ENCODE data around the gene SLC38A11.

SLC38A11 gene

DNA sequence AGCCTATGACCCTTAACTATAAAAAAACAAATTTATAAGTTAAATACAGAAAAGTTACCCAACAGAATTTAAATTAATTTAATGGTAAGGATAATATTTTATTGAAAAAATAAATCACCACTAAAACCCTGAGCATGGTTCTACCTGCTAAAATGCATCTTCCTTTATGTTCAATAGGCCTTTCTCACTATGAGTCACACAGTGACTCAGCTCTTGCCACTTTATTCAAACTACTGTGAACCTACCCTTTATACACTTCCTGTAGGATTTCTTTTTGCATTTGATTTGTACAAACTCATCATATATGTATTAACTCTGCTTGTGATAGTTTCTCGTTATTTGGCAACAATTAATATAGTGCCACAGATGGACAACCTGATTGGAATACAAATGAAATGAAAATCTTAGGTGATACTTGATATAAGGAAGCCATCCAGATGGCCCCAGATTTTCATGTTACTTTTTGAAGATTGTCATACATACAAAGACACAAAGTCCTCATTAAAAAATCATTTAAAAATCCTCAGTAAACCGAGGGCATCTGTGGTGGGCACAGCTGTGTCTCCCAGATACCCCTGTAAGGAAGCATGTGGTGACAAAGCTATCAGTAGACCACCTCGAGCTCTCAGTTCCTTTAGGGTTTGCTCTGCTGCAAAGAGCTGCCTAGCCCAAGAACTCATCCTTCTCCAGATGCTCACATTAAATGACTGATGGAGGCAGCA lies 58.5 kb downstream of the SLC38A11 start:
- Histone ChIP-seq H3K9me3 (ENCODE audit: control insufficient read depth, insufficient read depth, low read length) (no peaks in the 10 kb centered on the region), H3K4me3 (ENCODE audit: low read depth, low read length) (no peak overlapping the region), H3K9ac (ENCODE audit: low read depth, low read length) (no peak overlapping the region), H3K27me3 (ENCODE audit: control insufficient read depth, insufficient read depth, low read length) (no peaks in the 10 kb centered on the region), H3K36me3 (ENCODE audit: control insufficient read depth, insufficient read depth, low read length) (no peaks in the 10 kb centered on the region), H3K4me1 (ENCODE audit: control insufficient read depth, insufficient read depth, low read length) (peaks cover 27% of the 10 kb centered on the region), H3K27ac (ENCODE audit: low read depth, low read length) (no peak overlapping the region)

- no peaks in the 10 kb centered on the region for H3K27me3 ChIP-seq (ENCODE audit: control insufficient read depth, insufficient read depth, low read length)
- H3K36me3 ChIP-seq (ENCODE audit: control insufficient read depth, insufficient read depth, low read length), result no peaks in the 10 kb centered on the region
- H3K9ac ChIP-seq (ENCODE audit: low read depth, low read length), result no peak overlapping the region
- H3K4me3 ChIP-seq (ENCODE audit: low read depth, low read length), result no peak overlapping the region
- no peak overlapping the region for H3K27ac ChIP-seq (ENCODE audit: low read depth, low read length)
- H3K4me1 ChIP-seq (ENCODE audit: control insufficient read depth, insufficient read depth, low read length), result peaks cover 27% of the 10 kb centered on the region
- no peaks in the 10 kb centered on the region for H3K9me3 ChIP-seq (ENCODE audit: control insufficient read depth, insufficient read depth, low read length)
These were observed 59.1 kb downstream of the SLC38A11 start for GRCh38 chr2:164896226-164896625.

DNA sequence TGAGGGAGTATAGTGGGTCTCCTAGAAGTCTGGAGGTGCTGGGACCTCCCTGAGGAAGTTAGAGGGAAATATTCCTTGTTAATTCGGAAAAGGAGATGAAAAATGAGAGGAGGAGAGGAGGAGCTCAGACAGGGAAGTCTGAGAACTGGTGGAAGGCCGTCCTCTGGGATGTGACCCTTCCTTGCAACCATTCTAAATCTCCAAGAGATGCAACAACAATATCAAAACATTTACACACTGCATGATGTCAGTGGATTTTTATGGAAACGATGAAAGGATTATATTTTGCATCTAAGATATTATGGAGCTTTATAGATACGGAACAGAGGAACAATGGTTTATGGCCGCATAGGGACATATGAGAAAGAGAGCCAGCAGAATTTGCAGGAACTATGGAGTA lies 63.9 kb downstream of the SLC38A11 start:
- Histone ChIP-seq H3K4me3 (ENCODE audit: low read depth, low read length) (no peak overlapping the region), H3K27ac (ENCODE audit: low read depth, low read length) (no peak overlapping the region), H3K36me3 (ENCODE audit: control insufficient read depth, insufficient read depth, low read length) (no peaks in the 10 kb centered on the region), H3K9me3 (ENCODE audit: control insufficient read depth, insufficient read depth, low read length) (no peaks in the 10 kb centered on the region), H3K4me1 (ENCODE audit: control insufficient read depth, insufficient read depth, low read length) (peaks cover 4% of the 10 kb centered on the region; the same call in 1 of the 2 replicates), H3K9ac (ENCODE audit: low read depth, low read length) (no peak overlapping the region), H3K27me3 (ENCODE audit: control insufficient read depth, insufficient read depth, low read length) (no peaks in the 10 kb centered on the region)

GRCh38 chr2:164890544-164890943 lies 64.8 kb downstream of the SLC38A11 start:
- Histone ChIP-seq H3K4me1 (ENCODE audit: control insufficient read depth, insufficient read depth, low read length) (no peaks in the 10 kb centered on the region), H3K9ac (ENCODE audit: low read depth, low read length) (no peak overlapping the region), H3K4me3 (ENCODE audit: low read depth, low read length) (no peak overlapping the region), H3K36me3 (ENCODE audit: control insufficient read depth, insufficient read depth, low read length) (no peaks in the 10 kb centered on the region), H3K27me3 (ENCODE audit: control insufficient read depth, insufficient read depth, low read length) (no peaks in the 10 kb centered on the region), H3K9me3 (ENCODE audit: control insufficient read depth, insufficient read depth, low read length) (no peaks in the 10 kb centered on the region), H3K27ac (ENCODE audit: low read depth, low read length) (no peak overlapping the region)

- Histone ChIP-seq H3K27ac (ENCODE audit: low read depth, low read length) (no peak overlapping the region), H3K4me3 (ENCODE audit: low read depth, low read length) (no peak overlapping the region), H3K9ac (ENCODE audit: low read depth, low read length) (no peak overlapping the region), H3K27me3 (ENCODE audit: control insufficient read depth, insufficient read depth, low read length) (no peaks in the 10 kb centered on the region), H3K9me3 (ENCODE audit: control insufficient read depth, insufficient read depth, low read length) (no peaks in the 10 kb centered on the region), H3K36me3 (ENCODE audit: control insufficient read depth, insufficient read depth, low read length) (no peaks in the 10 kb centered on the region), H3K4me1 (ENCODE audit: control insufficient read depth, insufficient read depth, low read length) (no peaks in the 10 kb centered on the region)
These were observed 66.7 kb downstream of the SLC38A11 start for GRCh38 chr2:164888592-164888991.

- Histone ChIP-seq H3K27ac (ENCODE audit: low read depth, low read length) (no peak overlapping the region), H3K27me3 (ENCODE audit: control insufficient read depth, insufficient read depth, low read length) (no peaks in the 10 kb centered on the region), H3K9ac (ENCODE audit: low read depth, low read length) (no peak overlapping the region), H3K4me3 (ENCODE audit: low read depth, low read length) (no peak overlapping the region), H3K4me1 (ENCODE audit: control insufficient read depth, insufficient read depth, low read length) (no peaks in the 10 kb centered on the region), H3K36me3 (ENCODE audit: control insufficient read depth, insufficient read depth, low read length) (no peaks in the 10 kb centered on the region), H3K9me3 (ENCODE audit: control insufficient read depth, insufficient read depth, low read length) (no peaks in the 10 kb centered on the region)
These were observed 67.7 kb downstream of the SLC38A11 start for GRCh38 chr2:164887434-164888144.

GRCh38 chr2:164882276-164882675 lies 73.0 kb downstream of the SLC38A11 start:
- Histone ChIP-seq H3K27ac (ENCODE audit: low read depth, low read length) (no peak overlapping the region), H3K27me3 (ENCODE audit: control insufficient read depth, insufficient read depth, low read length) (no peaks in the 10 kb centered on the region), H3K9me3 (ENCODE audit: control insufficient read depth, insufficient read depth, low read length) (no peaks in the 10 kb centered on the region), H3K36me3 (ENCODE audit: control insufficient read depth, insufficient read depth, low read length) (no peaks in the 10 kb centered on the region), H3K9ac (ENCODE audit: low read depth, low read length) (no peak overlapping the region), H3K4me1 (ENCODE audit: control insufficient read depth, insufficient read depth, low read length) (0 out of 2 replicates have a peak, but pooled peaks cover 5% of the 10 kb centered on the region), H3K4me3 (ENCODE audit: low read depth, low read length) (no peak overlapping the region)

DNA sequence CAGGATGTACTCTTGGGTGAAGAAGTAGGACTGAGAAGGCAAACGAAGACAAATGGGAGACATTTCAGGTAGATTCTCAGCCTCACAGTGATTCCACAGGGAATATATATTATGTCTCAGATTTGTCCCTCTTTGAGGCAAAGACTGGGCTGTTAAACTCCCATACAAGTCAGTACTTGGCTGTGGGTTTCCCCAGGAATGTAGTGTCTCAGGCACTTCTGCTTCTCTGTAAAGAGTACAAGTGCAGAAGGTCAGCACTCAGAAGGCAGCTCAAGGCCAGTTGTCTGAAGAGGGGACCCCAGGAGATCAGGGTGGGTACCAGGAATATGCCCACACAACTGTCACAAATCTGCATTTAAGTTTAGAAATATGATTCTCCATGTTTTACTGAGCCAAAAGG lies 73.8 kb downstream of the SLC38A11 start:
- H3K4me1 ChIP-seq (ENCODE audit: control insufficient read depth, insufficient read depth, low read length), result 0 out of 2 replicates have a peak, but pooled peaks cover 5% of the 10 kb centered on the region
- no peak overlapping the region for H3K4me3 ChIP-seq (ENCODE audit: low read depth, low read length)
- H3K27ac ChIP-seq (ENCODE audit: low read depth, low read length), result no peak overlapping the region
- H3K9ac ChIP-seq (ENCODE audit: low read depth, low read length), result no peak overlapping the region
- H3K9me3 ChIP-seq (ENCODE audit: control insufficient read depth, insufficient read depth, low read length), result no peaks in the 10 kb centered on the region
- H3K27me3 ChIP-seq (ENCODE audit: control insufficient read depth, insufficient read depth, low read length), result no peaks in the 10 kb centered on the region
- no peaks in the 10 kb centered on the region for H3K36me3 ChIP-seq (ENCODE audit: control insufficient read depth, insufficient read depth, low read length)

DNA sequence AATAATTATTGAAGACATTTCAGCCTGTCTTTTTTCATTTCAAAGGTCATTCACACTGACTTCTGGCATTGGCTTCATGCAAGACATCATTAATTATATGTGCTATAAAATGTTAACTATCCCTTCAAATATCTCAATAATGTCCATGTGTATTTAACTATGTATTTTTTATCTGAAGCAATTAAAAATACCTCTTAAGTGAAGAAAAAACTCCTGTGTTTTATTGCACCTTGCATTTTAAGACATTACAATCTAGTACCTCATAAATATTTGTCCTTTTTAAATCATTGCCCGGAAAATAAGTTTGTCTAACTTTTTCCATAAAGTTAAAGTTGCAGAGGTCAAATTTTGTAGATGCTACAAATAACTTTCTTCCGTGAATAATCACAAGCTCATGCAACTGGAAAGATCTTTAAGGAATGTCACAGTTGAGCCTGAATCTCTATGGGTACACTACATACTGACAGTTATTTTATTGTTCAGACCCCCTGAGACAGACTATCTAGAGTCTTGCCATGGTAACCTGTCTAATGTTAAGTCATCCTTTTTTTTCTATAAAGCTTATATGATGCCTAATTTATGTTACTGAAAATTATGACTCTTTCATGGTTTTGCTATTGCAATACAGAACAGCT lies 75.3 kb downstream of the SLC38A11 start:
- Histone ChIP-seq H3K4me3 (ENCODE audit: low read depth, low read length) (no peak overlapping the region), H3K36me3 (ENCODE audit: control insufficient read depth, insufficient read depth, low read length) (no peaks in the 10 kb centered on the region), H3K9ac (ENCODE audit: low read depth, low read length) (no peak overlapping the region), H3K4me1 (ENCODE audit: control insufficient read depth, insufficient read depth, low read length) (0 out of 2 replicates have a peak, but pooled peaks cover 5% of the 10 kb centered on the region), H3K9me3 (ENCODE audit: control insufficient read depth, insufficient read depth, low read length) (no peaks in the 10 kb centered on the region), H3K27ac (ENCODE audit: low read depth, low read length) (no peak overlapping the region), H3K27me3 (ENCODE audit: control insufficient read depth, insufficient read depth, low read length) (no peaks in the 10 kb centered on the region)

DNA sequence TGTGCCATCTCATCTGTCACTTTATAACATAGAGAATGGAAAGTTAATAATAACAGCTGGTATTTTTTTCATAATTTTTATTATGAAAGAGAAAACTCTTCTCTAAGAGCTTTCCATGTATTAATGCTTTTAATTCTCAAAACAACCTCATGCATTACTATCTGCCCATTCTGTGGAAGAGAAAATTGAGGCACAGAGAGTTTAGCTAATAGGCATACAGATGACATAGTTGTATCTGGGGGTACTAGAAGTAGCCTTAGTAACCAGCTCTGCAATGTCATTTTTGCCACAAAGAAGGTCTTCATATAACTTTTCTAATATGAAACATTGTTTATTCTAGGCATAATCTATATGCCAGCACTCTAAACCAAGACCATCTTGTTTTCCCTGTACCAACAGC lies 77.4 kb downstream of the SLC38A11 start:
- Histone ChIP-seq H3K27ac (ENCODE audit: low read depth, low read length) (no peak overlapping the region), H3K4me3 (ENCODE audit: low read depth, low read length) (no peak overlapping the region), H3K9me3 (ENCODE audit: control insufficient read depth, insufficient read depth, low read length) (no peaks in the 10 kb centered on the region), H3K36me3 (ENCODE audit: control insufficient read depth, insufficient read depth, low read length) (no peaks in the 10 kb centered on the region), H3K9ac (ENCODE audit: low read depth, low read length) (no peak overlapping the region), H3K27me3 (ENCODE audit: control insufficient read depth, insufficient read depth, low read length) (no peaks in the 10 kb centered on the region), H3K4me1 (ENCODE audit: control insufficient read depth, insufficient read depth, low read length) (0 out of 2 replicates have a peak, but pooled peaks cover 5% of the 10 kb centered on the region)

DNA sequence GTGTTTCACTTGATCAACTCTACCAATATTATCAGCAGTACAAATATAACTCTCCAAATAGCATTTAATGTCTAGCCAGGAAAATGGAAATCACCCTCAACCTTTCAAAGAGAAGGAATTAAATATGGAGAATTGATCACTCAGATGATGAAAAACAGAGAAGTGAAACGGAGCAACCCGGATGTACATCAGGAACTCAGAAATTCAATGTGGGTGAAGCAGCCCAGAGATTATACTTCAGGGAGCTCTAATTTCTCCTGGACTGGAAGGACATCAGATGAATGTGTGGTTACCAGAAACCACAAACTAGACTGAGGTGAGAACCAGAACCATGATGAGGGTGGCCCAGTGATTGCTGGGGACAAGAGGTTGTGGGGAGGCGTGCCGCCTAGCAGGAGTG lies 78.2 kb downstream of the SLC38A11 start:
- no peaks in the 10 kb centered on the region for H3K36me3 ChIP-seq (ENCODE audit: control insufficient read depth, insufficient read depth, low read length)
- H3K9ac ChIP-seq (ENCODE audit: low read depth, low read length), result no peak overlapping the region
- H3K9me3 ChIP-seq (ENCODE audit: control insufficient read depth, insufficient read depth, low read length), result no peaks in the 10 kb centered on the region
- H3K4me1 ChIP-seq (ENCODE audit: control insufficient read depth, insufficient read depth, low read length), result 0 out of 2 replicates have a peak, but pooled peaks cover 5% of the 10 kb centered on the region
- H3K27ac ChIP-seq (ENCODE audit: low read depth, low read length), result no peak overlapping the region
- H3K27me3 ChIP-seq (ENCODE audit: control insufficient read depth, insufficient read depth, low read length), result no peaks in the 10 kb centered on the region
- no peak overlapping the region for H3K4me3 ChIP-seq (ENCODE audit: low read depth, low read length)
